DOHH2 (cell line): Measurements from ENCODE around the gene MPPED1.

Experiments used
- H3F3A ChIP-seq: fragments of 200-600 bp; sonication (generic), shearing (Covaris generic); 2 replicates; pipeline ENCODE4 v1.6.0; 2016; ENCODE audit warnings: antibody characterized with exemption, mild to moderate bottlenecking; ENCODE audit not compliant: control insufficient read depth, insufficient read depth
- H3K27ac ChIP-seq: fragments of 200-600 bp; sonication (generic); 2 replicates; pipeline ENCODE4 v1.5.1; 2014; ENCODE audit warnings: low read depth, mild to moderate bottlenecking, low read length, moderate library complexity
- H3K27me3 ChIP-seq: fragments of 200-600 bp; sonication (generic); 2 replicates; pipeline ENCODE4 v1.6.1; 2014; ENCODE audit warnings: mild to moderate bottlenecking, low read length, mixed read lengths; ENCODE audit not compliant: control insufficient read depth
- H3K36me3 ChIP-seq: fragments of 200-600 bp; sonication (generic); 2 replicates; pipeline ENCODE4 v1.6.1; 2014; ENCODE audit warnings: mild to moderate bottlenecking, low read length, moderate library complexity, mixed read lengths; ENCODE audit not compliant: control insufficient read depth
- H3K4me1 ChIP-seq: fragments of 200-600 bp; sonication (generic); 2 replicates; pipeline ENCODE4 v1.6.1; 2014; ENCODE audit warnings: mild to moderate bottlenecking, low read length, mixed read lengths; ENCODE audit not compliant: control insufficient read depth
- H3K4me2 ChIP-seq: fragments of 200-600 bp; sonication (generic); 2 replicates; pipeline ENCODE4 v1.6.0; 2014; ENCODE audit warnings: mild to moderate bottlenecking, low read length, moderate library complexity
- H3K4me3 ChIP-seq: fragments of 200-600 bp; sonication (generic); 2 replicates; pipeline ENCODE4 v1.5.1; 2014; ENCODE audit warnings: mild to moderate bottlenecking, low read length, mixed read lengths
- H3K79me2 ChIP-seq: fragments of 200-600 bp; sonication (generic); 2 replicates; pipeline ENCODE4 v1.6.1; 2014; ENCODE audit warnings: mild to moderate bottlenecking, low read length, mixed read lengths; ENCODE audit not compliant: control insufficient read depth
- H3K9me2 ChIP-seq: fragments of 200-600 bp; sonication (generic); replicated peaks from 2 replicates; pipeline ENCODE4 v1.6.1; 2014; ENCODE audit warnings: mild to moderate bottlenecking, low read length, mixed read lengths; ENCODE audit not compliant: control insufficient read depth
- H3K9me3 ChIP-seq: fragments of 200-600 bp; sonication (generic); 2 replicates; pipeline ENCODE4 v1.6.1; 2014; ENCODE audit warnings: antibody characterized with exemption, low read length, mixed read lengths; ENCODE audit not compliant: control insufficient read depth, insufficient read depth
- H4K20me1 ChIP-seq: fragments of 200-600 bp; sonication (generic); 2 replicates; pipeline ENCODE4 v1.6.0; 2014; ENCODE audit warnings: low read depth, mild to moderate bottlenecking, antibody characterized with exemption, low read length, moderate library complexity; ENCODE audit not compliant: control insufficient read depth, insufficient read depth
- EZH2phosphoT487 ChIP-seq: fragments of 200-600 bp; sonication (generic); IDR thresholded peaks from 2 replicates; pipeline ENCODE4 v1.6.1; 2017; ENCODE audit warnings: borderline replicate concordance, mild to moderate bottlenecking, antibody characterized with exemption, low read length, moderate library complexity, mixed read lengths
- TF ChIP-seq, protein P1 (sequence below): fragments of 200-600 bp; sonication (generic); IDR thresholded peaks from one replicate; pipeline ENCODE4 v1.5.1; 2014; ENCODE audit warnings: antibody characterized with exemption, mild to moderate bottlenecking, low read depth, low read length; ENCODE audit not compliant: poor library complexity, severe bottlenecking

MPPED1 gene

DNA sequence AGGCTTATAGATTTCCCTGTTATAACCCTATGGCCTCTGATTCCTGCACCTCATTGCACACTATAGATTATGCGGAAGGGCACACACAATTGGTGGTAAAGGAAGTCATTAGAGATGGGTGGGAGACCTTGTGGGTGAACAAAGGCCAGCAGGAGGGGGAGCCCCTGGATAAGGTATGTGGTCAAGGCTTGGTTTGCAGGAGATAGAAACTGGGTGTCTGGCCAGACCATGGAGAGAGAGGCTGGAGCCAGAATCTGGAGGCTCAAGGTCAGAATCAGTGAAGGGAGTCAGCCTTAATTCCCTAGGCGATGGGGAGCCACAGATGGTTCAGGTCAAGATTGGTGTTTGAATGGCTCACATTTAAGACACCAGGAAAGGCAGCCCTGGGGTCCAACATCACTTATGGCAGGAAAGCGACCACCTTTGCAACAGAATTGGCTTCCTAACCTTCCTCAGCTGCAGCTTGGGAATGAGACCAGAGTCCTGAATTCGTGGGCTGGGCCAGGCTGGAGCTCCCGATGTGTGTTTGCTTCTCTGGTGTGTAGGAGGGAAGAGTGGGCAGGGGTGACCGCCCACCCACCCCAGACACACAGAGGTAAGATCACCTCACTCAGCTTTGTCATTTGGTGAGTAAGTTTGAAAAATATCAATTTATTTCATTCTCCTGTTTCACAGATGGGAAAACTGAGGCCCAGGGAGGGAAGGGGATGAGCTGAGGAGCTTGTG, 45.9 kb upstream of the MPPED1 start:
- Histone ChIP-seq H3K9me2 (no peaks in the 10 kb centered on the region), H3K79me2 (no peaks in the 10 kb centered on the region), H3K4me3 (no peak overlapping the region), H3K4me1 (no peaks in the 10 kb centered on the region), H3K4me2 (no peak overlapping the region), H4K20me1 (no peaks in the 10 kb centered on the region), H3F3A (no peaks in the 10 kb centered on the region), H3K27me3 (peaks cover 5% of the 10 kb centered on the region; the same call in 1 of the 2 replicates), H3K9me3 (no peaks in the 10 kb centered on the region), H3K27ac (no peak overlapping the region), H3K36me3 (no peaks in the 10 kb centered on the region)
- no peak for TF ChIP-seq EZH2phosphoT487
- TF ChIP-seq, protein P1, sequence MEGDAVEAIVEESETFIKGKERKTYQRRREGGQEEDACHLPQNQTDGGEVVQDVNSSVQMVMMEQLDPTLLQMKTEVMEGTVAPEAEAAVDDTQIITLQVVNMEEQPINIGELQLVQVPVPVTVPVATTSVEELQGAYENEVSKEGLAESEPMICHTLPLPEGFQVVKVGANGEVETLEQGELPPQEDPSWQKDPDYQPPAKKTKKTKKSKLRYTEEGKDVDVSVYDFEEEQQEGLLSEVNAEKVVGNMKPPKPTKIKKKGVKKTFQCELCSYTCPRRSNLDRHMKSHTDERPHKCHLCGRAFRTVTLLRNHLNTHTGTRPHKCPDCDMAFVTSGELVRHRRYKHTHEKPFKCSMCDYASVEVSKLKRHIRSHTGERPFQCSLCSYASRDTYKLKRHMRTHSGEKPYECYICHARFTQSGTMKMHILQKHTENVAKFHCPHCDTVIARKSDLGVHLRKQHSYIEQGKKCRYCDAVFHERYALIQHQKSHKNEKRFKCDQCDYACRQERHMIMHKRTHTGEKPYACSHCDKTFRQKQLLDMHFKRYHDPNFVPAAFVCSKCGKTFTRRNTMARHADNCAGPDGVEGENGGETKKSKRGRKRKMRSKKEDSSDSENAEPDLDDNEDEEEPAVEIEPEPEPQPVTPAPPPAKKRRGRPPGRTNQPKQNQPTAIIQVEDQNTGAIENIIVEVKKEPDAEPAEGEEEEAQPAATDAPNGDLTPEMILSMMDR: no peak

DNA sequence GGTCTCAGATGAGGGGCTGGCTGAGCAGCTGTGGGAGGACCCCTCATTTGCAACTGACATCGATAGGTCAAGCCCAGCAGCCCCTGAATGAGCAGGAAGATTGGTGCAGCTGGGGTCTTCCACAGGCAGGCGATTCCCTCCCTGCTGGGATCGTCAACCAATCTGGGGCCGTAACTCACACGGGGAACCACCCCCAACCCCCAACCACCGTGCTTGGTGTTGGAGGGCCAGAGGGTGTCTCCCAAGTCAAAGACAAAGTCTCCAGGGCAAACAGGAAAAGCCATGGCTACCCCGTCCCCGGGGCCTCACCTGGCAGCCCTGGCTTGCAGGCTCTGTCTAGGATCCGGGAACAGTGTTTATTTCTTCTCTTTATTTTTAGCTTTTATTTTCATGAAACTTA, 41.8 kb upstream of the MPPED1 start:
- Histone ChIP-seq H3K4me3 (no peak overlapping the region), H3K4me1 (no peaks in the 10 kb centered on the region), H3K4me2 (no peak overlapping the region), H3K36me3 (no peaks in the 10 kb centered on the region), H3K9me2 (no peaks in the 10 kb centered on the region), H3K79me2 (no peaks in the 10 kb centered on the region), H4K20me1 (no peaks in the 10 kb centered on the region), H3K9me3 (no peaks in the 10 kb centered on the region), H3F3A (no peaks in the 10 kb centered on the region), H3K27ac (no peak overlapping the region), H3K27me3 (peaks cover 6% of the 10 kb centered on the region; the same call in 1 of the 2 replicates)
- TF ChIP-seq EZH2phosphoT487: no peak
- TF ChIP-seq, protein P1: no peak

DNA sequence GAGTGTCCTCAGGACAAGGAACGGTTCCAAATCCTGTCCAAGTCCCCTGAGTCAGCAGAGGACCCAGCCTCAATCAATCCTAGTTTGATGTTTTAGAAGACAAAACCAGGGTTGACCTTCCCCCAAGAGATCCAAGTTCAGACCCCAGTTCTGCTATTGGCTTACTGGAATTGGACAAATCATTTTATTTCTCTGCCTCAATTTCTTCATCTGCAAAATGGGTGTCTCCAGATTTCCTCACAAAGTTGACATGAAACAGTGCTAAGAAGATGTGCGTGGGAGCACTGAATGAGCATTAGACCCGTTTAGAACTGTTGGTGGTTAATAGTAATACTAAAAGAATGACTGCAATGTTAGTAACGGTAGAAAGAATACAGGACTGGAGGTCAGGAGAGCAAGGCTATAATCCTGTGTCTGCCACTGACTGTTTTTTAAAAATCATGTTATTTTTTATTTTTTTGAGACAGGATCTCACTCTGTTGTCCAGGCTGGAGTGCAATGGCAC, 35.8 kb upstream of the MPPED1 start:
- no peaks in the 10 kb centered on the region for H3K79me2 ChIP-seq
- H3K36me3 ChIP-seq: no peaks in the 10 kb centered on the region
- H4K20me1 ChIP-seq: no peaks in the 10 kb centered on the region
- no peak overlapping the region for H3K4me3 ChIP-seq
- no peak overlapping the region for H3K27ac ChIP-seq
- no peaks in the 10 kb centered on the region for H3K4me1 ChIP-seq
- H3K9me2 ChIP-seq: no peaks in the 10 kb centered on the region
- no peaks in the 10 kb centered on the region for H3F3A ChIP-seq
- TF ChIP-seq, protein P1: no peak
- no peak for TF ChIP-seq EZH2phosphoT487
- H3K27me3 ChIP-seq: peaks cover 19% of the 10 kb centered on the region
- H3K4me2 ChIP-seq: no peak overlapping the region
- no peaks in the 10 kb centered on the region for H3K9me3 ChIP-seq
